Hippocampal formation (tissue), 2 donors: ENCODE measurements around the gene TEX2.
"Not testable (repeated sequence)": the region's sequence is repeated elsewhere in the genome, so short reads cannot be mapped to it uniquely, and the experiment has no call there.

Source experiments
- DNase-seq, 2 donors: peaks; one replicate each; lab custom pipeline; 2025; lab: John Stamatoyannopoulos, UW

Gene TEX2

GRCh38 chr17:64182325-64183012, 80.6 kb downstream of the TEX2 start:
- DNase-seq = no peak

GRCh38 chr17:64180089-64181073, 82.7 kb downstream of the TEX2 start:
- DNase-seq = no peak

GRCh38 chr17:64179024-64179423, 84.0 kb downstream of the TEX2 start:
- not testable (repeated sequence) for DNase-seq

- no peak for DNase-seq
These were observed 84.8 kb downstream of the TEX2 start for GRCh38 chr17:64178011-64178825.

GRCh38 chr17:64177311-64178010, 85.6 kb downstream of the TEX2 start:
- no peak for DNase-seq

GRCh38 chr17:64176556-64176955, 86.5 kb downstream of the TEX2 start:
- no peak for DNase-seq

- peak; percentile 47 to 74 for DNase-seq
These were observed 88.2 kb downstream of the TEX2 start for GRCh38 chr17:64174686-64175456.

- DNase-seq = no peak
These were observed 89.4 kb downstream of the TEX2 start for GRCh38 chr17:64173646-64174045.

- DNase-seq = peak in 1 of 2 donors; percentile 10
These were observed 90.5 kb downstream of the TEX2 start for GRCh38 chr17:64172510-64172909.

- DNase-seq = no peak
These were observed 92.0 kb downstream of the TEX2 start for GRCh38 chr17:64171041-64171440.

- no peak for DNase-seq
These were observed 92.8 kb downstream of the TEX2 start for GRCh38 chr17:64170286-64170685.

GRCh38 chr17:64167666-64168065, 95.4 kb downstream of the TEX2 start:
- DNase-seq = not testable (repeated sequence)

GRCh38 chr17:64166876-64167275, 96.2 kb downstream of the TEX2 start:
- no peak for DNase-seq

GRCh38 chr17:64165347-64165746, 97.7 kb downstream of the TEX2 start:
- DNase-seq = no peak

- no peak for DNase-seq
These were observed 98.3 kb downstream of the TEX2 start for GRCh38 chr17:64164596-64165285.

- no peak for DNase-seq
These were observed 99.6 kb downstream of the TEX2 start for GRCh38 chr17:64163468-64163867.

- no peak for DNase-seq
These were observed 100.5 kb downstream of the TEX2 start for GRCh38 chr17:64162554-64162953.

GRCh38 chr17:64161380-64162176, 101.5 kb downstream of the TEX2 start:
- DNase-seq = no peak

GRCh38 chr17:64160378-64160777, 102.7 kb downstream of the TEX2 start:
- no peak for DNase-seq
